HepG2 (cell line): ENCODE results near the gene PHAX. TPM values are rescaled to one million over a fixed set of nuclear protein-coding genes. Genes with fewer than 3 reads are reported as not detected.

ENCODE experiments used
- BRCA1 ChIP-seq: sonication (generic); formaldehyde crosslinking; IDR thresholded peaks from 2 replicates; pipeline ENCODE4 v1.4.0; 2020; ENCODE audit warnings: missing genetic modification reagents
- CC2D1A ChIP-seq: sonication (generic); formaldehyde crosslinking; IDR thresholded peaks from 2 replicates; pipeline ENCODE4 v1.8.1; 2023; ENCODE audit warnings: mild to moderate bottlenecking, missing genetic modification reagents
- FOXA3 ChIP-seq: IDR thresholded peaks from 2 replicates; pipeline ENCODE4 v1.6.1; 2016; ENCODE audit warnings: missing genetic modification reagents, missing compliant biosample characterization
- GPN1 ChIP-seq: sonication (generic); formaldehyde crosslinking; IDR thresholded peaks from 2 replicates; pipeline ENCODE4 v1.5.1; 2020; ENCODE audit warnings: missing genetic modification reagents, borderline replicate concordance
- GTF3A ChIP-seq: sonication (generic); formaldehyde crosslinking; conservative IDR thresholded peaks from 2 replicates; pipeline ENCODE4 v1.4.0; 2020; ENCODE audit warnings: mild to moderate bottlenecking, missing genetic modification reagents
- NPAS2 ChIP-seq: sonication (generic); formaldehyde crosslinking; IDR thresholded peaks from 2 replicates; pipeline ENCODE4 v1.8.0; 2022; ENCODE audit warnings: mild to moderate bottlenecking, missing genetic modification reagents, borderline replicate concordance
- PAF1 ChIP-seq: IDR thresholded peaks from 2 replicates; pipeline ENCODE4 v1.6.1; 2016; ENCODE audit warnings: missing genetic modification reagents, missing compliant biosample characterization
- SMC3 ChIP-seq: IDR thresholded peaks from 2 replicates; pipeline ENCODE4 v1.6.1; 2011; ENCODE audit warnings: low read length, improper control_type of control experiment
- SUZ12 ChIP-seq: fragments of 150-350 bp; IDR thresholded peaks from 2 replicates; pipeline ENCODE4 v1.6.1; 2014; ENCODE audit warnings: low read depth, low read length
- TAF1 ChIP-seq: sonication (generic); formaldehyde crosslinking; IDR thresholded peaks from 2 replicates; pipeline ENCODE4 v1.4.0; 2020; ENCODE audit warnings: missing genetic modification reagents
- ZNF230 ChIP-seq: sonication (generic); formaldehyde crosslinking; IDR thresholded peaks from 2 replicates; pipeline ENCODE4 v1.4.0; 2020; ENCODE audit warnings: mild to moderate bottlenecking, missing genetic modification reagents
- ZNF543 ChIP-seq: sonication (generic); formaldehyde crosslinking; IDR thresholded peaks from 2 replicates; pipeline ENCODE4 v1.4.0; 2020; ENCODE audit warnings: mild to moderate bottlenecking, missing genetic modification reagents
- ZNF598 ChIP-seq: sonication (generic); formaldehyde crosslinking; IDR thresholded peaks from 2 replicates; pipeline ENCODE4 v1.5.1; 2020; ENCODE audit warnings: mild to moderate bottlenecking, missing genetic modification reagents, borderline replicate concordance
- ZNF674 ChIP-seq: sonication (generic); formaldehyde crosslinking; IDR thresholded peaks from 2 replicates; pipeline ENCODE4 v1.5.0; 2020; ENCODE audit warnings: low read depth, mild to moderate bottlenecking, missing genetic modification reagents
- ZNF703 ChIP-seq: sonication (generic); formaldehyde crosslinking; IDR thresholded peaks from 2 replicates; pipeline ENCODE4 v1.5.1; 2020; ENCODE audit warnings: missing genetic modification reagents, mild to moderate bottlenecking, moderate library complexity, borderline replicate concordance
- ZNF841 ChIP-seq: sonication (generic); formaldehyde crosslinking; IDR thresholded peaks from 2 replicates; pipeline ENCODE4 v1.8.1; 2023; ENCODE audit warnings: missing genetic modification reagents, borderline replicate concordance
- polyA plus RNA-seq, 8 experiments: library from polyadenylated mRNA; depleted of rRNA in 3 of 8; stranded (reverse) in 7 of 8; unstranded in 1 of 8; fragments of >200 nt; fragmentation: Illumina TruSeq in 4 of 8; extraction: Trizol in 4 of 8; gene quantifications; 2 replicates each; pipeline versions ENCODE4 v1.2.1 to v1.2.3, GENCODE V29; 2011 to 2016; ENCODE audit warnings: low read depth in 4 of 8, missing spikeins in 1 of 8, mixed read lengths in 1 of 8; ENCODE audit not compliant: insufficient read depth in 1 of 8
- total RNA-seq, 5 experiments: library from RNA; depleted of rRNA; stranded (reverse); fragments of >200 nt; fragmentation: Illumina TruSeq; extraction: Trizol; gene quantifications; 2 replicates each; pipeline ENCODE4 v1.2.3, GENCODE V29; 2016; ENCODE audit warnings: low read depth in 1 of 5
- TF ChIP-seq, protein P1 (sequence below): sonication (generic); formaldehyde crosslinking; IDR thresholded peaks from 2 replicates; pipeline ENCODE4 v1.4.0; 2020; ENCODE audit warnings: missing genetic modification reagents
- TF ChIP-seq, protein P2 (sequence below): sonication (generic); formaldehyde crosslinking; IDR thresholded peaks from 2 replicates; pipeline ENCODE4 v1.4.0; 2020; ENCODE audit warnings: mild to moderate bottlenecking, low read depth, missing genetic modification reagents
- TF ChIP-seq, protein P3 (sequence below): sonication (generic); formaldehyde crosslinking; IDR thresholded peaks from 2 replicates; pipeline ENCODE4 v1.5.1; 2020; ENCODE audit warnings: missing genetic modification reagents, mild to moderate bottlenecking, borderline replicate concordance
- TF ChIP-seq, protein P4 (sequence below): sonication (generic); formaldehyde crosslinking; IDR thresholded peaks from 2 replicates; pipeline ENCODE4 v1.5.0; 2020; ENCODE audit warnings: missing genetic modification reagents

PHAX gene
- total and polyA plus RNA-seq, 2 of the 13 experiments (the other 11 are each of a cell fraction or from before 2014, with no cell fraction given) = 20.0 to 59.7 TPM

DNA sequence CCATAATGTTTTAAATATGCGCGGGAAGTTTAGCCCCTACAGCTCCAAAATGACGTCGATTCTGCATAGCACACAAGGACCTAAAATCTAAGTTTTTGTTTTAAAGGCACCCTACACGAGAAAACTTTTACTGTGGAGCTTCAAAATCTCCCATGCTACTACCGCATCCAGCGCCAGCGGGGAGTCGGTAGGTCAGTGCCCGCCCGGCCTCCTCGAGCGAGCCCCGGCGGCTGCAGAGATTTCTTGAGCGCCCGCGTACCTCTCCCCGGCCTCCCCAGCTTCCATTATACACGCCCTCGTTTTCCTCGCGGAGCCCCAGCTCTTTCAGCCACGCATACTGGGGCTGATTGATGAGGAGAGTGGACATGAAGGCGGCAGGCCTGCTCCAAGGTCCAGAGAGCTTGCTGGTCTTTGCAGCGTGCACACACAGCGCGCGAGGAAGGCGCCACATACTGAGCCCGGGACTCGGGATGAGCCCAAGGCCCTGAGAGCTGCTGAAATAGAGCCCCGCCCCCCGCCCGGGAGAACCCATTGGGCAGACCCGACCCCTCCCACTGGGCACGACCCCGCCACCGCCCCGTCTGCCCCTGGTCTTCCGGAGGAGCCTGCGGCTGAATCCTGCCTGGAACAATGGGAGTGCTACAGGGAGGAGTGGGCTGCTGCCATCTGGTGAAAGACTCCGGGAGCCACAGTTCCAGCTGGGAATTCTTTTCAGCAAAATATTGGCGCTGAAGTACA lies 5.8 kb upstream of the PHAX start, which contains the start of gene ALDH7A1 (continued):
- peak; percentile 77 for TF ChIP-seq SMC3
- TF ChIP-seq, protein P1, sequence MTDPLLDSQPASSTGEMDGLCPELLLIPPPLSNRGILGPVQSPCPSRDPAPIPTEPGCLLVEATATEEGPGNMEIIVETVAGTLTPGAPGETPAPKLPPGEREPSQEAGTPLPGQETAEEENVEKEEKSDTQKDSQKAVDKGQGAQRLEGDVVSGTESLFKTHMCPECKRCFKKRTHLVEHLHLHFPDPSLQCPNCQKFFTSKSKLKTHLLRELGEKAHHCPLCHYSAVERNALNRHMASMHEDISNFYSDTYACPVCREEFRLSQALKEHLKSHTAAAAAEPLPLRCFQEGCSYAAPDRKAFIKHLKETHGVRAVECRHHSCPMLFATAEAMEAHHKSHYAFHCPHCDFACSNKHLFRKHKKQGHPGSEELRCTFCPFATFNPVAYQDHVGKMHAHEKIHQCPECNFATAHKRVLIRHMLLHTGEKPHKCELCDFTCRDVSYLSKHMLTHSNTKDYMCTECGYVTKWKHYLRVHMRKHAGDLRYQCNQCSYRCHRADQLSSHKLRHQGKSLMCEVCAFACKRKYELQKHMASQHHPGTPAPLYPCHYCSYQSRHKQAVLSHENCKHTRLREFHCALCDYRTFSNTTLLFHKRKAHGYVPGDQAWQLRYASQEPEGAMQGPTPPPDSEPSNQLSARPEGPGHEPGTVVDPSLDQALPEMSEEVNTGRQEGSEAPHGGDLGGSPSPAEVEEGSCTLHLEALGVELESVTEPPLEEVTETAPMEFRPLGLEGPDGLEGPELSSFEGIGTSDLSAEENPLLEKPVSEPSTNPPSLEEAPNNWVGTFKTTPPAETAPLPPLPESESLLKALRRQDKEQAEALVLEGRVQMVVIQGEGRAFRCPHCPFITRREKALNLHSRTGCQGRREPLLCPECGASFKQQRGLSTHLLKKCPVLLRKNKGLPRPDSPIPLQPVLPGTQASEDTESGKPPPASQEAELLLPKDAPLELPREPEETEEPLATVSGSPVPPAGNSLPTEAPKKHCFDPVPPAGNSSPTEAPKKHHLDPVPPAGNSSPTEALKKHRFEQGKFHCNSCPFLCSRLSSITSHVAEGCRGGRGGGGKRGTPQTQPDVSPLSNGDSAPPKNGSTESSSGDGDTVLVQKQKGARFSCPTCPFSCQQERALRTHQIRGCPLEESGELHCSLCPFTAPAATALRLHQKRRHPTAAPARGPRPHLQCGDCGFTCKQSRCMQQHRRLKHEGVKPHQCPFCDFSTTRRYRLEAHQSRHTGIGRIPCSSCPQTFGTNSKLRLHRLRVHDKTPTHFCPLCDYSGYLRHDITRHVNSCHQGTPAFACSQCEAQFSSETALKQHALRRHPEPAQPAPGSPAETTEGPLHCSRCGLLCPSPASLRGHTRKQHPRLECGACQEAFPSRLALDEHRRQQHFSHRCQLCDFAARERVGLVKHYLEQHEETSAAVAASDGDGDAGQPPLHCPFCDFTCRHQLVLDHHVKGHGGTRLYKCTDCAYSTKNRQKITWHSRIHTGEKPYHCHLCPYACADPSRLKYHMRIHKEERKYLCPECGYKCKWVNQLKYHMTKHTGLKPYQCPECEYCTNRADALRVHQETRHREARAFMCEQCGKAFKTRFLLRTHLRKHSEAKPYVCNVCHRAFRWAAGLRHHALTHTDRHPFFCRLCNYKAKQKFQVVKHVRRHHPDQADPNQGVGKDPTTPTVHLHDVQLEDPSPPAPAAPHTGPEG (CRISPR knock-in tag) = peak; percentile 91
- TF ChIP-seq GPN1 (CRISPR knock-in tag) = no peak
- TF ChIP-seq ZNF841 (CRISPR knock-in tag) = no peak; the same call in 1 of the 2 replicates
- TF ChIP-seq, protein P2, sequence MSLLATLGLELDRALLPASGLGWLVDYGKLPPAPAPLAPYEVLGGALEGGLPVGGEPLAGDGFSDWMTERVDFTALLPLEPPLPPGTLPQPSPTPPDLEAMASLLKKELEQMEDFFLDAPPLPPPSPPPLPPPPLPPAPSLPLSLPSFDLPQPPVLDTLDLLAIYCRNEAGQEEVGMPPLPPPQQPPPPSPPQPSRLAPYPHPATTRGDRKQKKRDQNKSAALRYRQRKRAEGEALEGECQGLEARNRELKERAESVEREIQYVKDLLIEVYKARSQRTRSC = no peak
- no peak for TF ChIP-seq SUZ12
- TF ChIP-seq TAF1 (CRISPR knock-in tag) = peak; percentile 92
- TF ChIP-seq NPAS2 (CRISPR knock-in tag) = no peak
- no peak for TF ChIP-seq GTF3A (CRISPR knock-in tag)
- TF ChIP-seq, protein P3, sequence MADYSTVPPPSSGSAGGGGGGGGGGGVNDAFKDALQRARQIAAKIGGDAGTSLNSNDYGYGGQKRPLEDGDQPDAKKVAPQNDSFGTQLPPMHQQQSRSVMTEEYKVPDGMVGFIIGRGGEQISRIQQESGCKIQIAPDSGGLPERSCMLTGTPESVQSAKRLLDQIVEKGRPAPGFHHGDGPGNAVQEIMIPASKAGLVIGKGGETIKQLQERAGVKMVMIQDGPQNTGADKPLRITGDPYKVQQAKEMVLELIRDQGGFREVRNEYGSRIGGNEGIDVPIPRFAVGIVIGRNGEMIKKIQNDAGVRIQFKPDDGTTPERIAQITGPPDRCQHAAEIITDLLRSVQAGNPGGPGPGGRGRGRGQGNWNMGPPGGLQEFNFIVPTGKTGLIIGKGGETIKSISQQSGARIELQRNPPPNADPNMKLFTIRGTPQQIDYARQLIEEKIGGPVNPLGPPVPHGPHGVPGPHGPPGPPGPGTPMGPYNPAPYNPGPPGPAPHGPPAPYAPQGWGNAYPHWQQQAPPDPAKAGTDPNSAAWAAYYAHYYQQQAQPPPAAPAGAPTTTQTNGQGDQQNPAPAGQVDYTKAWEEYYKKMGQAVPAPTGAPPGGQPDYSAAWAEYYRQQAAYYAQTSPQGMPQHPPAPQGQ (CRISPR knock-in tag) = no peak
- no peak for TF ChIP-seq ZNF230 (CRISPR knock-in tag)
- 0 out of 2 replicates have a peak, but pooled peaks have one; percentile 25 for TF ChIP-seq ZNF598 (CRISPR knock-in tag)
- TF ChIP-seq, protein P4, sequence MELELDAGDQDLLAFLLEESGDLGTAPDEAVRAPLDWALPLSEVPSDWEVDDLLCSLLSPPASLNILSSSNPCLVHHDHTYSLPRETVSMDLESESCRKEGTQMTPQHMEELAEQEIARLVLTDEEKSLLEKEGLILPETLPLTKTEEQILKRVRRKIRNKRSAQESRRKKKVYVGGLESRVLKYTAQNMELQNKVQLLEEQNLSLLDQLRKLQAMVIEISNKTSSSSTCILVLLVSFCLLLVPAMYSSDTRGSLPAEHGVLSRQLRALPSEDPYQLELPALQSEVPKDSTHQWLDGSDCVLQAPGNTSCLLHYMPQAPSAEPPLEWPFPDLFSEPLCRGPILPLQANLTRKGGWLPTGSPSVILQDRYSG (CRISPR knock-in tag) = 0 out of 2 replicates have a peak, but pooled peaks have one; percentile 44
- TF ChIP-seq PAF1 (CRISPR knock-in tag) = no peak
- no peak for TF ChIP-seq ZNF543
- no peak for TF ChIP-seq CC2D1A (CRISPR knock-in tag)
- TF ChIP-seq ZNF703 (CRISPR knock-in tag) = peak; percentile 71; the same call in 1 of the 2 replicates
- TF ChIP-seq ZNF674 = no peak
- TF ChIP-seq BRCA1 (CRISPR knock-in tag) = peak; percentile 89; the same call in 1 of the 2 replicates
- TF ChIP-seq FOXA3 (CRISPR knock-in tag) = peak; percentile 42; the same call in 1 of the 2 replicates
